Stimulated activated CD4-positive, alpha-beta T cell treated with anti-CD3 and anti-CD28 coated beads, Interleukin-12 subunit alpha, Interleukin-12 subunit beta, amount 100 ng/mL, for 24 hours (primary cell): Measurements from ENCODE around the gene RAB35.

Experiments
- DNase-seq, 2 experiments: peaks; one replicate each; pipeline ENCODE4 v3.0.0-alpha.2; 2020; ENCODE audit warnings: low read depth in 2 of 2

The RAB35 gene

GRCh38 chr12:120116441-120116791, at the start of gene RAB35:
TSS of gene RAB35 (minus strand) at chr12:120116753. CDS start at chr12:120116650, 103 bp downstream.
- no peak for DNase-seq

GRCh38 chr12:120164293-120164692, 47.7 kb upstream of the RAB35 start:
- no peak for DNase-seq

DNA sequence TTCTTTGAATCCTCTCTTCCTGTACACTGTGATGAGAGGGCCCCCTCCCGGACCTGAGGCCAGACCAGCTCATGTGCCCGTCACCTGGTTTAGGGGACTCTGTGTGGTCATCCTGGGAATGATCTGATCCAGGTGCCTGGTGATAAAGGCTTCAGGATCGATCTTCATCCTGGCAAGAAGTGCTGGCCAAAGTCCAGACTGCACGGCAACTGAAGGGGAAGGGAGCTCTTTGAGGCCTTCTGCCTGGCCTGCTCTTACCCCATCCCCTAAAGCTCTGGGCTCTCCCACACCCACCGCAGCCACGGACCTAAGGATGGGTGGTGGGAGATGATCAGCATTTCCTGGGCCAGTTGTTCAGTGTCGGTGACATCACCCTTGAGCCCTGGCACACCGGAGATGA, 46.2 kb upstream of the RAB35 start:
- DNase-seq, result no peak

- DNase-seq, result no peak
Observed at GRCh38 chr12:120161852-120162251, 45.3 kb upstream of the RAB35 start.

DNA sequence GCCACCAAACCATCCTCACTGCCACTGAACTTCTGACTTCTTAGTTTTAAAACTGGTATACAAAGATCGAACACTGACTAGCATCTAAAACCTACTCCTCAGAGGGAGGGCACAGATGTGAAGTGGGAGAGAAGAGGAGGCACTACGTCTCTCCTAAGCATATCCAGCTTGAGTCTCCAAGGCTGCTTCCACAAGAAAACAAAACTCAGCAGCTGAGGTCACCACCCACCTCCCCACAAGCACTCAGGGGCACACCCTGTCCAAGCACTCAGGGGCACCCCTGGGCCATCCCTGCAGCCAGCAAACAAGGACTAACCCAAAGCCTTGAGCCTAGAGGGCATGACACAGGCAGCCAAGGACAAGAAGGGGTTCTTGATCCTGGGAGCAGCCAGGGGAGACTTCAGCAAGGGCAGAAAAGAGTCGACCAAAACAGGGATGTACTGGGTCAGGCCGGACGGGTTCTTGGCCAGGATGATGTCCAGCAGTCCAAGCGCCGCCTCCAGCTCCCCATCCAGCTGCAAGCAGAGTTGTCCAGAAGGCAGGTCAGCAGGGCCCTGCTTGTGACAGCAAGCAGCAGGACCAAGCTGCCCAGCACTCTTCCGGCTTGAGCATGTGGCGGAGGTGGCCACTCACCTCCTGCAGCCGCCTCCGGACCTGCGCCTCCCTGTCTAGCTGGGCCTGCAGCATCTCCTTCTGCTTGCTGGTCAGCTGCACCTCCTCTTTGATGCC, 43.1 kb upstream of the RAB35 start:
- no peak for DNase-seq

GRCh38 chr12:120158351-120158750, 41.8 kb upstream of the RAB35 start:
- DNase-seq, result no peak

- DNase-seq, result no peak
Observed at GRCh38 chr12:120157678-120158077, 41.1 kb upstream of the RAB35 start.

- no peak for DNase-seq
Observed at GRCh38 chr12:120156315-120157259, 40.0 kb upstream of the RAB35 start.

- DNase-seq, result no peak
Observed at GRCh38 chr12:120155072-120155471, 38.5 kb upstream of the RAB35 start.

- DNase-seq, result no peak
Observed at GRCh38 chr12:120150919-120151525, 34.5 kb upstream of the RAB35 start.

DNA sequence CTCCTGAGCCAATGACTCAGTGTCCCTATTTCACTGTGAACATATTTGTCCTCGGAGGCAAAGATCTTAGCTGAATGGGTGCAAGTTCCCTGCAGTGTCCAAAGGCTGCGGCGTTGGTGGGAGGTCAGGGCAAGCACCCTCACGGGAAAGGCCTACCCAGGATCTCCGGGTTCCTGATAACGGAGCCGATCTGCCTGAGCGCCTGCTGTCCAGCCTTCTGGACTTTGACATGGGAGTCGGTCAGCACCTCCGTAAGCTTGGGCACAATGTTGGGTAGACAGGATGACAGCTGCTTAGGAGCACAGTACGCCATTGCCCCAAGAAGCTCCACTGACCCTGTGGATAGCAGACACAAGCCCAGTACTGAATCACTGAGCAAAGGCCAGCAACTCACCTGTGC, 31.5 kb upstream of the RAB35 start:
- no peak for DNase-seq

DNA sequence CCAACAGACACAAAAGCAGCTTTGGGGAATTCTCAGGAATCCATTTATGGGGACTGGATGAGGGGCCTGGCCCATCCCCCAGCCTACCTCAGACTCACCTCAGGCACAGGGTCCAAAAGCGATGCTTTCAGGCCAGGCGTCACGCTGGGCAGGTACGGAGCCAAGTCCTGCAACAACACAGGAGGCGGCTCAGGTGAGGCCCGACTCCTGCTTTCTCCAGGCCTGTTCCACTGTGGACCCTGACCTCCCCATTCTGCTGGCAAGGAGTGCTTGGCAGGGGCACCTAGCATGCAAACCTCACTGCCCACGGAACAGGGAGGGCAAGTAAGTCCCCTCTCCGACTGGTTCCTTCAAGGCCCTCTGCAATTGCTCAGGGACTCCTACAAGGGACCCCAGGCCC, 28.6 kb upstream of the RAB35 start:
- no peak for DNase-seq

DNA sequence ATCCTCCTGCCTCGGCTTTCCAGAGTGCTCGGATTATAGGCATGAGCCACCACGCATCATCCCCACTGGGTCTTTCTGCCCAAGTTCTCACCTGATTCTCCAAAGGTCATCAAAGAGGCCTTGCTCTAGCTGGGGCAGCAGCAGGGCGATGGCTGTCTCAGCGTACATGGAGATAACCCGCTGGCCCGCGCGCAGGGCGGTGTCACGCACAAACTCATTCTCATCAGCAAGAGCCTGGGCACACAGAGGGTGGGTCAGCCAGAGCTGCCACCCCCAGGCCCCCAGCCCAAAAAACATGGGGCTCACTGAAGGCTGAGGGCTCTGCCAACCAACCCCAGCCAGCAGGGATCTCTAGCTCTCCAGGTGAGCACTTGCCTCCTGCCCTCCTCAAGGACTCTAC, 27.7 kb upstream of the RAB35 start:
- no peak for DNase-seq

- DNase-seq, result no peak
Observed at GRCh38 chr12:120142231-120142877, 25.8 kb upstream of the RAB35 start.

DNA sequence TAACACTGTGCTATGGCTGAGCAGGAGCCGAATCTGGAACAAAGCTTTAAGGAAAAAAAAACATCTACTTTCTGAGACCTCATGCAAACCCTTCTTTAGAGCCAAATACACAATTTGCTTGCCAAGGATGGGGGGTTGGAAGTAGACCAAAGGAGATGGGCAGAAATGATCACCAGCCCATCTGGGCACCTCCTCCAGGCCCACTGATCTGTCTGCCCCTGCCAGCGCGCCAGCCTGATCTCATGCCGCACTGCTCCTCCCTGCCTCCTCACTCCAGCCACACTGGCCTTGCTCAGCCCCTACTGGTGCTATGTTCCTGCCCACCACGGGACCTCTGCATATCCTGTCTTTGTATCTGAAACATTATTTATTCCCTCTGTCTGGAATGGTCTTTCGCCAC, 24.8 kb upstream of the RAB35 start:
- no peak for DNase-seq

- DNase-seq, result no peak
Observed at GRCh38 chr12:120140603-120141002, 24.1 kb upstream of the RAB35 start.

DNA sequence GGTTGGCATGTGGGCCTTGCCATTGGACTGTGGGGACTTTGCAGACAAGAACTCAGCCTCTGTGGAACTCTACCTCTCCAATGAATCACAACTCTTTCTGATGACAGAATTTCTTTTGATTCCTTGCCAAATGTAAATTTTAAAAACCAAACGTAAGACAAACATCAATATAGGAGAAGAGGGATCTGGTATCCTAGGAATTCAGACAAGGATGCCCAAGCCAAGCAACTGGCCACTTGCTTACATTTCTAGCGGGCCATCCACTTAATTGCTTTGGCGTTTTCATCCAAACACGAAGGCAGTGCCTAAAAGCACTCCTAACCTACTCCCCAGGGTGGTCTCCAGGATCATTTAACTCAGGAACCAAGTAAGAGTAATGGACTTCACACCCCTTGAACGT, 23.4 kb upstream of the RAB35 start:
- DNase-seq, result no peak

DNA sequence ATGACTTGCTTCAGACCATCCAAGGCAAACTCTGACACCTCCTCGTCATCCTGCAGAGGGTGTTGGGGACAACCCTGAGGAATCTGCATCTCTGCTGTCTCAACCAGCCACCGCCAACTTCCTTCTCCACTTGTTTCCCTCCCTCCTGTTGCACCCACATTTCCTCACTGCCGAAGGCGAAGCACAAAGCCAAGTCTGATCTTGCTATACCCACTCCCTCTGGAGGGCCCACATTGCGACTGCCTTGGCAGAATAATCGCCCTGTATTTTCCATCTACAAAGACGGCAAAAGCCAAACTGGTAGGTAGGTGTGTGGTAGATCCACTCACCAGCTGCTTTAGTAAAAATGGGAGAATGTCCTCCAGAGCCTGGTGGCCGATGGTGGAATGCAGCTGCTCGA, 21.8 kb upstream of the RAB35 start:
- DNase-seq, result no peak

GRCh38 chr12:120137833-120138232, 21.3 kb upstream of the RAB35 start:
- DNase-seq, result no peak

DNA sequence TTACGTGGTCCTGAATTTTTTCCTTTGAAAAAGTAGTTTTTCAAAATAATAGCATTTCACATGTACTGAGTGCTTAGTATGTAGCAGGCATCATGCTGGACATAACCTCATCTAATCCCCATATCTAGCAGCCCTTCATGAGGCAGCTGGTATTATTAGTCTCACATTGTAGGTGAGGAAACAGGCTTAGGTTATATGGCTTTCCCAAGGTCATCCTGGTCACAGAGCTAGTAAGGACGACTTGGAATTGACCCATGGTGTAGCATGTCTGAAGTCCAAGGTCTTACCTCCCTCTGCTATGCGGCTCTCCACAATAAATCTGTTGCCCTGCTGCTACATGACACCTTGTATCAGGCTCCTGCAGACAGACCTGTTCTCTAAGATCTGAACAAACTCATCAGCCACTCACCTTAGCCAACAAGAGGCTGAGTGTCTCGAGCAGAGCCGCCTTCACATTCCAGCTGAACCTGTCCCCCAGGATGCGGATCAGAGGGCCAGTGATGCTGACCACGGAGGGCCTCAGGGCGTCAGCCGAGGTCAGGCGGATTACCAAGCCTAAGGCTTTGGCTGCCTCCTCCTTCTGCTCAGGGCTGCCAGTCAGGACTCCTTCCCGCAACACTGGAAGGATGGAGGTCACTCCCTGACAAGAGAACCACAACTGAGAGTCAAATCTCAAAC, 19.7 kb upstream of the RAB35 start:
- DNase-seq, result no peak

- DNase-seq, result no peak
Observed at GRCh38 chr12:120134307-120134980, 17.9 kb upstream of the RAB35 start.
